K562 (cell line): ENCODE results near the gene LTA4H. TPM values are rescaled to one million over a fixed set of nuclear protein-coding genes. Genes with fewer than 3 reads are reported as not detected.
A peak's percentile ranks its signal among the peaks of the same experiment; 100 is the strongest.

Experiments
- ARID3A ChIP-seq: IDR thresholded peaks from 2 replicates; pipeline ENCODE4 v1.6.1; 2012; ENCODE audit warnings: low read depth, low read length, improper control_type of control experiment, borderline replicate concordance
- CBX8 ChIP-seq: fragments of 200-600 bp; sonication (generic); IDR thresholded peaks from 2 replicates; pipeline ENCODE4 v1.6.1; 2012; ENCODE audit warnings: borderline replicate concordance, mixed run types, low read depth, mild to moderate bottlenecking, moderate library complexity, mixed read lengths, low read length, control low read depth, inconsistent platforms; ENCODE audit not compliant: poor library complexity, severe bottlenecking; ENCODE audit errors: extremely low read depth
- CC2D1A ChIP-seq: fragments of 450-650 bp; IDR thresholded peaks from 2 replicates; pipeline ENCODE4 v1.6.1; 2017; ENCODE audit warnings: mild to moderate bottlenecking
- CTCFL ChIP-seq: IDR thresholded peaks from 2 replicates; pipeline ENCODE4 v1.6.1; 2011; ENCODE audit warnings: borderline replicate concordance, low read depth, mild to moderate bottlenecking, moderate library complexity, low read length; ENCODE audit not compliant: insufficient read depth, poor library complexity, severe bottlenecking
- DEAF1 ChIP-seq: fragments of 450-650 bp; formaldehyde crosslinking; IDR thresholded peaks from 2 replicates; pipeline ENCODE4 v1.4.0; 2020; ENCODE audit warnings: mild to moderate bottlenecking, moderate library complexity
- HEY1 ChIP-seq: fragments of 250-450 bp; sonication (Bioruptor Pico); IDR thresholded peaks from 2 replicates; pipeline ENCODE4 v1.5.0; 2020; ENCODE audit warnings: mild to moderate bottlenecking, moderate library complexity, borderline replicate concordance
- RFX1 ChIP-seq: fragments of 450-650 bp; IDR thresholded peaks from 2 replicates; pipeline ENCODE4 v1.6.1; 2016; ENCODE audit warnings: mild to moderate bottlenecking, moderate library complexity
- SMAD2 ChIP-seq: fragments of 150-350 bp; IDR thresholded peaks from 2 replicates; pipeline ENCODE4 v1.6.1; 2014; ENCODE audit warnings: low read depth, mild to moderate bottlenecking, low read length
- SMC3 ChIP-seq: conservative IDR thresholded peaks from 2 replicates; pipeline ENCODE4 v1.6.1; 2011; ENCODE audit warnings: low read depth, low read length, improper control_type of control experiment; ENCODE audit not compliant: insufficient read depth
- ZNF24 ChIP-seq: fragments of 450-650 bp; IDR thresholded peaks from 2 replicates; pipeline ENCODE4 v1.6.1; 2016
- ZNF696 ChIP-seq: fragments of 250-450 bp; sonication (Bioruptor Pico); conservative IDR thresholded peaks from 2 replicates; pipeline ENCODE4 v1.4.0; 2020; ENCODE audit warnings: mild to moderate bottlenecking, moderate library complexity
- polyA plus RNA-seq, 8 experiments: library from polyadenylated mRNA; depleted of rRNA in 4 of 8; stranded (reverse) in 5 of 8; unstranded in 3 of 8; fragments of >200 nt; fragmentation: Nextera tagmentation in 2 of 8; fragmentation: Illumina TruSeq in 1 of 8; extraction: Ambion mirVana in 2 of 8; extraction: Trizol in 1 of 8; gene quantifications; 2 replicates each; pipeline versions ENCODE4 v1.2.1 to v1.2.3, GENCODE V29; 2011 to 2014; ENCODE audit warnings: inconsistent platforms in 1 of 8, missing spikeins in 1 of 8
- total RNA-seq, 7 experiments: library from RNA; depleted of rRNA in 6 of 7; stranded (reverse); fragments of >200 nt in 6 of 7; fragmentation: Illumina TruSeq in 2 of 7; extraction: Trizol in 2 of 7; gene quantifications; 2 replicates each; pipeline versions ENCODE4 v1.2.1 to v1.2.3, GENCODE V29; 2011 to 2021; ENCODE audit warnings: low replicate concordance in 1 of 7
- TF ChIP-seq, protein P1 (sequence below), 2 experiments: fragments of 150-350 bp in 1 of 2; IDR thresholded peaks; 2 replicates each; pipeline ENCODE4 v1.6.1; 2012 to 2016; ENCODE audit warnings: low read depth in 2 of 2, low read length in 2 of 2, mild to moderate bottlenecking in 1 of 2, moderate library complexity in 1 of 2
- TF ChIP-seq, protein P2 (sequence below): fragments of 250-450 bp; sonication (Bioruptor Pico); IDR thresholded peaks from 2 replicates; pipeline ENCODE4 v1.8.0; 2021; ENCODE audit warnings: borderline replicate concordance, mild to moderate bottlenecking, moderate library complexity; ENCODE audit not compliant: poor library complexity, severe bottlenecking
- TF ChIP-seq, protein P3 (sequence below): IDR thresholded peaks from 3 replicates; pipeline ENCODE4 v1.6.1; 2011; ENCODE audit warnings: borderline replicate concordance, mild to moderate bottlenecking; ENCODE audit not compliant: insufficient read length, insufficient read depth

The LTA4H gene
- total and polyA plus RNA-seq, 9 of the 15 experiments (the other 6 are each of a cell fraction or from before 2014, with no cell fraction given): 25.2 to 58.1 (median 40.5) TPM

- TF ChIP-seq CBX8 (no peak), ZNF24 (peak; percentile 100), DEAF1 (peak; percentile 95), CTCFL (no peak), HEY1 (CRISPR knock-in tag) (no peak), CC2D1A (peak; percentile 58; the same call in 1 of the 2 replicates), SMAD2 (no peak), RFX1 (no peak), ZNF696 (CRISPR knock-in tag) (no peak), ARID3A (no peak), SMC3 (peak; percentile 87)
- TF ChIP-seq, protein P1, sequence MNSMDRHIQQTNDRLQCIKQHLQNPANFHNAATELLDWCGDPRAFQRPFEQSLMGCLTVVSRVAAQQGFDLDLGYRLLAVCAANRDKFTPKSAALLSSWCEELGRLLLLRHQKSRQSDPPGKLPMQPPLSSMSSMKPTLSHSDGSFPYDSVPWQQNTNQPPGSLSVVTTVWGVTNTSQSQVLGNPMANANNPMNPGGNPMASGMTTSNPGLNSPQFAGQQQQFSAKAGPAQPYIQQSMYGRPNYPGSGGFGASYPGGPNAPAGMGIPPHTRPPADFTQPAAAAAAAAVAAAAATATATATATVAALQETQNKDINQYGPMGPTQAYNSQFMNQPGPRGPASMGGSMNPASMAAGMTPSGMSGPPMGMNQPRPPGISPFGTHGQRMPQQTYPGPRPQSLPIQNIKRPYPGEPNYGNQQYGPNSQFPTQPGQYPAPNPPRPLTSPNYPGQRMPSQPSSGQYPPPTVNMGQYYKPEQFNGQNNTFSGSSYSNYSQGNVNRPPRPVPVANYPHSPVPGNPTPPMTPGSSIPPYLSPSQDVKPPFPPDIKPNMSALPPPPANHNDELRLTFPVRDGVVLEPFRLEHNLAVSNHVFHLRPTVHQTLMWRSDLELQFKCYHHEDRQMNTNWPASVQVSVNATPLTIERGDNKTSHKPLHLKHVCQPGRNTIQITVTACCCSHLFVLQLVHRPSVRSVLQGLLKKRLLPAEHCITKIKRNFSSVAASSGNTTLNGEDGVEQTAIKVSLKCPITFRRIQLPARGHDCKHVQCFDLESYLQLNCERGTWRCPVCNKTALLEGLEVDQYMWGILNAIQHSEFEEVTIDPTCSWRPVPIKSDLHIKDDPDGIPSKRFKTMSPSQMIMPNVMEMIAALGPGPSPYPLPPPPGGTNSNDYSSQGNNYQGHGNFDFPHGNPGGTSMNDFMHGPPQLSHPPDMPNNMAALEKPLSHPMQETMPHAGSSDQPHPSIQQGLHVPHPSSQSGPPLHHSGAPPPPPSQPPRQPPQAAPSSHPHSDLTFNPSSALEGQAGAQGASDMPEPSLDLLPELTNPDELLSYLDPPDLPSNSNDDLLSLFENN (IDR thresholded peaks at IDR 0.05; ENCODE audit: low read depth in 2 of 2, low read length in 2 of 2): no peak
- TF ChIP-seq, protein P2, sequence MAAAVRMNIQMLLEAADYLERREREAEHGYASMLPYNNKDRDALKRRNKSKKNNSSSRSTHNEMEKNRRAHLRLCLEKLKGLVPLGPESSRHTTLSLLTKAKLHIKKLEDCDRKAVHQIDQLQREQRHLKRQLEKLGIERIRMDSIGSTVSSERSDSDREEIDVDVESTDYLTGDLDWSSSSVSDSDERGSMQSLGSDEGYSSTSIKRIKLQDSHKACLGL: no peak
- TF ChIP-seq, protein P3, sequence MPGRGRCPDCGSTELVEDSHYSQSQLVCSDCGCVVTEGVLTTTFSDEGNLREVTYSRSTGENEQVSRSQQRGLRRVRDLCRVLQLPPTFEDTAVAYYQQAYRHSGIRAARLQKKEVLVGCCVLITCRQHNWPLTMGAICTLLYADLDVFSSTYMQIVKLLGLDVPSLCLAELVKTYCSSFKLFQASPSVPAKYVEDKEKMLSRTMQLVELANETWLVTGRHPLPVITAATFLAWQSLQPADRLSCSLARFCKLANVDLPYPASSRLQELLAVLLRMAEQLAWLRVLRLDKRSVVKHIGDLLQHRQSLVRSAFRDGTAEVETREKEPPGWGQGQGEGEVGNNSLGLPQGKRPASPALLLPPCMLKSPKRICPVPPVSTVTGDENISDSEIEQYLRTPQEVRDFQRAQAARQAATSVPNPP: no peak
- TF ChIP-seq, all 486 proteins: peak for 15
Observed at GRCh38 chr12:96061864-96062453, 26.6 kb upstream of the LTA4H start (continued).
